Left cardiac atrium (tissue), 4 donors: ENCODE measurements around the gene P2RX1. TPM values are rescaled to one million over a fixed set of nuclear protein-coding genes. Genes with fewer than 3 reads are reported as not detected.

Experiments
- ATAC-seq, 2 donors: fragments of 200-7000 bp; cut with Tn5 transposase; one replicate each; pipeline ENCODE4 v1.9.1; 2020; ENCODE audit warnings: mild to moderate bottlenecking in 2 of 2, moderate library complexity in 2 of 2
- DNase-seq: peaks from one replicate; pipeline ENCODE4 v3.0.0-alpha.2; 2020
- intact Hi-C, 2 donors: fragments of 100-400 bp; cut with DNase I; formaldehyde crosslinking; loops; one replicate each; pipeline versions ENCODE4 v1.14.1 to v1.15.1; 2022 to 2023
- total RNA-seq, 2 donors: library from RNA; stranded (reverse); fragmentation: NEBNext Ultra II Directional; extraction: Animal tissue kit (Norgen Biotek cat#: 25700); gene quantifications; one replicate each; pipeline ENCODE4 v1.2.1, GENCODE V29; 2021
- donor health status: DM: no; HTN: yes; CAD: no.
- donor health status: DM: no; HTN: yes; CAD: no; lungs with severe emphysema.
- donor health status: DM: yes; HTN: yes; CAD: no.
- donor health status: Dilated cardiomyopathy.

Gene P2RX1
- total RNA-seq, 2 donors from 2014 or later = 0.62 to 3.5 TPM

- peak; percentile 69 to 70 for ATAC-seq
- intact Hi-C loops = loop anchor here (5.0 to 10.0 kb wide), 2 partner anchors 49 to 51 kb away; no protein-coding TSS in a partner anchor
- DNase-seq = peak; percentile 84
Observed at GRCh38 chr17:3913531-3914311, 2.5 kb downstream of the P2RX1 start.

DNA sequence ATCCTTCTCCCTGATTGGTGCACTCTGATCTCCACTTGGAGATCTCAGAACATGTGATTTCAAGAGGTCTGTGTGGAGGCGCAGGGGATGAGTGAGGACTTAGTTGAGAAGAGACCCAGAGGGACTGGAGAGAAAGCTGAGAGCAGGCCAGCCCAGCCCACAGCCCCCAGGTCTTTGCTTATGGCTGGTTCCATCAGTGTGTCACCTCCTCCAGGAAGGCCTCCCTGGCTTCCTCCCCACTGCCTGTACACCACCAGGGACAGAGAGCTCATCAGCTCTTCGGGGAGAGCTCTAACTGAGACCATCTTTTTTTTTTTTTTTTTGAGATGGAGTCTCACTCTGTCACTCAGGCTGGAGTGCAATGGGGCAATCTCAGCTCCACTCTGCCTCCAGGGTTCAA, 3.4 kb downstream of the P2RX1 start:
- no peak for DNase-seq
- ATAC-seq = no peak
- intact Hi-C loops = loop anchor here (5.0 to 10.0 kb wide), 2 partner anchors 48 to 51 kb away; no protein-coding TSS in a partner anchor

DNA sequence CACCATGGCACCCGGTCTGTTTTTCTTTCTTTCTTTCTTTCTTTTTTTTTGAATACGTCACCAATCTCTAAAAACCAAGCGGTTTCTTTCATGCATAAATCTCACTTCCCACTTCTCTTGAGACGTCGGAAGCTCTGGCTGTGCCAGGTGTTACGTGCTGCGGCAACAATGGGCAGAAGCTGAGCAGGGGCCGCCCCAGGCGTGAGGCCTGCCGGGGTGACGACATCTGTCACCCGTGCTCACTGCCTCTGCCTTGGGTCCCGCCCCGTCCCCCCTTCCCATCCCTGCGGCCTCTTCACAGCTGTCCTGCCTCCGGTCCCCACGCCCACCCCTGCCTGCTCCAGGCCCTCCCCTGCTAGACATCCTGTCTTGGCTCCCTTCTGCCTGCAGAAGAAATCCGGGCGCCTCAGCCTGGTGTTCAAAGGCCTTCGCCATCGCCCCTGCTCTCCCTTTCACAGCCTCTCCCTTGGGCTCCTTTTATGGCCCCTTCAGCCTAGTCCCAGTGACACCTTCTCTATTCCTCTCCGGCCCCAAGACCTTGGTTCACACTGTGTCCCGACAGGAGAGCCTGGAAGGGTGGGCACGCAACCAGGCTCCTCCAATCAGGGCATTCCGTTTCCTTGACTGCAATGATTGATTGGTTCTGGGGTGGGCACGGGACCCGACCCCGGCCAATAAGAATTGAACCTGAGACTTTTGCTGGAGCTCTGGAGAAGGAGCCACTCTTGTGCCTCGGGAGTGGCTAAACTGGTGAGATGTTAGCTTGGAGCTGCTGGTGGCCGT, 4.8 kb downstream of the P2RX1 start:
- DNase-seq = peak; percentile 64
- intact Hi-C loops = loop anchor here (5.0 to 10.0 kb wide), 2 partner anchors 47 to 49 kb away; no protein-coding TSS in a partner anchor

GRCh38 chr17:3910420-3911270, 5.6 kb downstream of the P2RX1 start:
- no peak for DNase-seq
- intact Hi-C loops = loop anchor here (5.0 to 10.0 kb wide), 2 partner anchors 46 to 48 kb away; no protein-coding TSS in a partner anchor
- no peak for ATAC-seq

More for the DNA sequence above, 4.8 kb downstream of the P2RX1 start:
- peak; percentile 29 to 45 for ATAC-seq

DNA sequence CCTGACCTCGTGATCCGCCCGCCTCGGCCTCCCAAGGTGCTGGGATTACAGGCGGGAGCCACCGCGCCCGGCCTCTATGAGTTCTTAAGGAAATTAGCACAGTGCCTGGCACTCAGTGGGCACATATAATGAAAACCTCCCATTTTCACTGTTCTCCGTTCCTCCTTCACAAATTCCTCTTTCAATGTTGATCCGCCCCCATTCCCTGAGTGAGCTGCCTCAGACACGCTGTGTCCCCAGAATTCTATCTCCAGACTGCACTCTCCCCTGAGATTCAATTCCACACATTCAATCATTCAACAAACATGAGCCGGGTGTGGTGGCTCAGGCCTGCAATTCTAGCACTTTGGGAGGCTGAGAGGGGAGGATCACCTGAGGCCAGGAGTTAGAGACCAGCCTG, 7.0 kb downstream of the P2RX1 start:
- DNase-seq (no peak), ATAC-seq (no peak)
- intact Hi-C loops = no loop called here

DNA sequence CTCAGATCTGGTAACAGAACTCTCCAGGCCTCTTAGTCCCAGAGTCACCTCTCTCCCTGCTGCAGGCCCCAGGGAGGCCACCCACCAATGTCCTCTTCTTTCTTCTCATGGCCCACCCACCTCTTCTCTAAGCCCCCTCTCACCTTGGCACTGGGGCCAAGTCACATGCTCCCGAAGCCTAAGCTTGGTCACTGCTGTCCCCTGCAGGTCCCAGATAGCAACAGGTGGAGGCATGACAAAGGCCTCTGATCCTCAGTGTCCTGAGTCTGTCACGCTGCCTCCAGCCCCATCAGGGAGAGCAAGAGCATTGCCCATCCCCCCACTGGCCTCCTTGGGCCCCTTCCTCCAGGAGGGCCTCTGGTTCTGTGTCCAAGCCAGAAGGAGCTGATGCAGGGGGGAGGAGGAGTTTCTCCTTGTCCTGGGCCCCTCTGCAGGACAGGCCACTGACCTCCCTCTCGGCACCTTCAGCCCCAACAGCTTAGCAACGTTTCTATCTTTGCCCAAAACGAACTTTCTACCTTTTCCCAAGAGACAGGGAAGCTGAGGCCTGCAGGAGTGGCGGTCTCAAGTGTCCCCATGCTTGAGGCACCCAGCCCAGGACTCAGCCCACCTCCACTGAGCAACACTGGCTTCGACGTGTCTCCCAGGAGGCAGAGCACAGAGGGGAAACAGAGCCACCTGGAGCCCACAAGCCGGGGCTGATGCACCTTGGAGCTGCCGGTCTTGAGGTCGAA, 8.6 kb downstream of the P2RX1 start:
- intact Hi-C loops = no loop called here
- no peak for ATAC-seq

GRCh38 chr17:3906881-3907280, 9.4 kb downstream of the P2RX1 start:
- DNase-seq = no peak
- intact Hi-C loops = no loop called here
- ATAC-seq = no peak

More for the DNA sequence above, 8.6 kb downstream of the P2RX1 start:
- no peak for DNase-seq

DNA sequence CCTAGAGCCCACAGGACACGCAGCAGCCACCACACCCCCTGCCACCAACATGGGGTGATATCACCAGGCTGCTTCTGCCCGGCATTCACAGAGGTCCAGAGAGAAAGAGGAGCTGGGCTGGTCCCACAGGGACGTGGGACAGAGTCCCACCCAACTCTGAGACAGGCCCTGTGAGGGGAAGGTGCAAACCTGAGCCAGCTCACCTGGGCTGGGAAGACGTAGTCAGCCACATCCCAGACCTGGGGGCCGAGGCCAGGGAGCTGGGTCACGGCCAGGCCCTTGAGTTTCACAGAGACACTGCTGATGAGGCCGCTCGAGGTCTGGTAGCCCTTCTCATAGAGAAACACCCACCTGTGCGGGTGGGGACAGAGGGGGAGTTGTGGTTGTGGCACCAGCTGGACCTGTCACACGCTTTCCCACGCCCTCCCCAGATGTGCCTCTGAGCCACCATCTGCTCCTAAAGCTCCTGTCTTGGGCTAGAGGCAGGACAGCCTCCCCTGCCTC, 11.2 kb downstream of the P2RX1 start:
- ATAC-seq (no peak), DNase-seq (no peak)
- intact Hi-C loops = no loop called here

GRCh38 chr17:3904501-3904900, 11.8 kb downstream of the P2RX1 start:
- ATAC-seq = no peak
- no peak for DNase-seq
- intact Hi-C loops = no loop called here

DNA sequence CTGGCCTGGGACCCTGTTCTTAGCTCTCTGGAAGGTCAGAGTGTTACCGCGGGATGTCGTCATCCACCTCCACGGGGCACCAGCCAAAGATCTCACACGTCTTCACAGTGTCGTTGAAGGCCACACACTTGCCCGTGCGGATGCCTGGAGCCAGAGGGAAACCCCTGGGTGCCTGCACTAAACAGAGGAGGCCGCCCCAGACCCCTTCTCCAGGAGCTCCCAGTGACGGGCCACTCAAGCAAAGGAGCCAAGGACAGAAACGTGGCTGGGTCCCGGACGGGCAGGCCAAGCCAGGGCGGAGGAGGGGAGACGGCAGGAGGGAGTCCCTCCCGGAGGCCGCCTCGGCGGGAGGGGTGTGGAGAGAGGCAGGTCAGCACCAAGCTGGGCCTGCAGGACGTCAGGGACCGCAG, 12.4 kb downstream of the P2RX1 start:
- DNase-seq (no peak), ATAC-seq (peak; percentile 14 to 39)
- intact Hi-C loops = no loop called here

DNA sequence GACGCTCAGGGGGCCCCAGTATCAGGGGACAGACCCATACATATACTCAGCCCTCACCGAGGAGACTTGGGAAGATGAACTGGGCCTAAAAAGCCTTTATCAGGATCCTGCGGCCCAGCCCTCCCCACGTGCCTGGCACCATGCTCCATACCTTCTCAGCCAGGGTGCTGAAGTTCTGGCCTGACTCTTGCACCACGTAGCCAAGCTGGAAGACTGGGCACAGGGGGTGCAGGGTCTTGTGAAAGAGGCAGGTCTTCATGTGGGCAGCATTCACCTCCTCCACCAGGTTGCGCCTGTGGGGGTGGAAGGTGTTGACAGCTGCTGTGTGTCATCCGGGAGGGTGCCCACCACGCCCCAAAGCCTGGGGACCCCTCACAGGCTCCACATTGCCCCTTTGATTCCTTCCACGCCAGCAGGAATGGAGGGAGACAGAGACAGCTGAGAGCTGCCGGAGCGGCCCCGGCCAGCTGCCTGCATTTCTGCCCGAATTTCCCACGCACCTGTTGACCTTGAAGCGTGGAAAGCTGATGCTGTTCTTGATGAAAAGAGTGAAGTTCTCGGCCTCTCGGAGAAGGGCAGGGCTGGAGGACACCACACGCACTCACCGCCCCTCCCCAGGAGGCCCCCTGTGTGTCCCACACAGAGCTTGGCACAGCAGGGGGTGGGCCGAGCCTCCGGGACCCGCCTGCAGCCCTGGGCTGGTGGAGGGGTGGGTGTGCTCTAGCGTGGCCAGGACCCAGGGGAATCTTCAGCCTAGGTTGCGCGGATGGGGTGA, 13.0 kb downstream of the P2RX1 start:
- DNase-seq (no peak), ATAC-seq (peak in 1 of 2 donors; percentile 34)
- intact Hi-C loops = no loop called here

DNA sequence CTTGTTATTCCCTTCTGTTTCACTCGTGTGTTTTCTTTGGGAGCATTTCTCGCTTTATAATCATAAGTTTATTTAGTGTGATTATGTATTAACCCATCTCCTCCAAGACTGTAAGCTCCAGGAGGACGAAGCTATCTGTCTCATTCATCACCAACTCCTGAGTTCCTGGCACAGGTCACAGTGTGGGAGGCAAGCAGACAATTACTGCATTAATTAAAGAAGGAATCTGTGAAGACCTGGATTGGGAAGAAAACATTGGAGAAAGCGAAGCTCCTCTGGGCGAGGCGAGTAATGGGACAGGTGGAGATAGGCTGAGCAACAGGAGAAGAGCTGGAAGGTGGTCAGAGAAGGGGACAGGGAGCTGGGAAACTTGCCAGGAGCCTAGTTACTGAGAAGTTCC, 15.6 kb downstream of the P2RX1 start:
- intact Hi-C loops = no loop called here
- DNase-seq = no peak
- no peak for ATAC-seq

DNA sequence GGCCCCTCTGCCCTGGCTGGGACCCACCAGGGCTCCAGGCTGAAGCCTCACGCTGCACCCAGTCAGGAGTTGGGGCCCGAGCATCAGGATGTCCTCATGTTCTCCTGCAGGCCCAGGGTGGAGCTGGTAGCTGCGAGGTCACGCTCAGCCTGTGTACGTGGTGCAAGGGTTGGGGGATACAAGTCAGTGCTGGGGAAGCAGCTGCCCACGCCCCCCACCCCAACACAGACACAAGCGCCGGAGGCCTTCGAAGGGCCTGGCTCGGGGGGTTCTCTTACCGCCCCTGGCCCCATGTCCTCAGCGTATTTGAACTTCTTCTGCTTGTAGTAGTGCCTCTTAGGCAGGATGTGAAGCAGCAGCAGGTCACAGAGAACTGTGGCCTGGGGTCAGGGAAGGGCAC, 18.5 kb downstream of the P2RX1 start:
- no peak for ATAC-seq
- no peak for DNase-seq
- intact Hi-C loops = no loop called here

DNA sequence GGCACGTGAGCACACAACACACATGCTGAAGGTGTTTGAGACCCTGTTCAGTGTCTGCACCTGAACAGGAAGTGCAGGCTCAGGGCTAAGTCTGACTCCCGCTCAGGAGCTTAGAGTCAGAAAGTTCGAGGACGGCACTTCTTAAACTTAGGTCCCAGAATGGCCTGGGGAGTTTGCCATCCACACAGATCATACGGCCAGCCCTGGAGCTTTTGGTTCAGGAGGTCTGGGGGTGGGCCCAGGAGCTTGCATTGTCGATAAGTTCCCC, 19.4 kb downstream of the P2RX1 start:
- no peak for ATAC-seq
- no peak for DNase-seq
- intact Hi-C loops = no loop called here

DNA sequence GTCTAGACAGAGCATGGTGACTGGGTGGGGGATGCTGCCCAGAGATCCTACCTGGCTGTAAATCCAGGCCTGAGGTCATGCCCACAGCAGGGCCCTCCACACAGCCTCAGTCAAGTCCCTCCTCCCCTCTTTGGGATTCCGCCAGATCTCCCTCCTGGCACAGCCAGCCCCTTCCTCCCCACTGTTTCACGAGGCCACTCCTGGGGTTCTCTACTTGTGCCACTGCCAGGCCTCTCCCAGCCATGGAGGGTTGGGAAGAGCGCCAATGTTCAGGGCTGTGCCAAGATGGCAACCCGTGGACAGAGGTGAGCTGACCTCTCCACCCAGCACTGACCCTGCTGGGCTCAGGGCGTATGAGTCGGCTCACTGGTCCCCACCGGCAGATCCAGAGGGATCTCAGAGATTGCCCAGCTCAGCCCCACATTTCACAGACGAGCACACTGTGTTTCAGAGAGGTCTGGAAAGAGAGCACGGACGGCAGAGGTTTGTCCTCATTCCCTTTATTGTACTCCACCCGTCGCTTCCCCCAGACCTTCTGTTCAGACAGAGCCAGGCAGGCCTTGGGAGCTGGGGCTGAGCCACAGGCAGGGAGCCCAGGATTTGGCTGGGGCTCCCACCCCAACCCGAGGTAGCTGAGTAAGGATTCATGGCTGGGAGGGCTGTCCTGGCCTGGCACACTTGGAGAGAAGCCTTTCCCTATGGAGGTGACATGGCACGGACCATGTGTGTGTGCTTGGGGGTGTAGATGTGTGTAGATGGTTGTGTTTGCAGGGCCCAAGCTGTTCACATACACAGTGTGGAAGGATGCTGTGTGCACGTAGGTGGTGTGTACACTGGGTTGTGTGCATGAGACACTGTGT, 19.9 kb downstream of the P2RX1 start:
- ATAC-seq (no peak), DNase-seq (no peak)
- intact Hi-C loops = no loop called here

- ATAC-seq (no peak), DNase-seq (no peak)
- intact Hi-C loops = no loop called here
Observed at GRCh38 chr17:3895354-3895753, 20.9 kb downstream of the P2RX1 start.

GRCh38 chr17:3894911-3895343, 21.3 kb downstream of the P2RX1 start:
- ATAC-seq = peak in 1 of 2 donors; percentile 1

More at GRCh38 chr17:3894911-3895343, 21.3 kb downstream of the P2RX1 start:
- intact Hi-C loops = no loop called here
- peak; percentile 63 for DNase-seq
